Parathyroid adenoma (tissue), 2 donors: ENCODE data around the gene MEGF10.

Experiments
- H2AFZ ChIP-seq: fragments of 300-600 bp; sonication (generic); one replicate; pipeline ENCODE4 v1.7.0; 2017; ENCODE audit warnings: antibody characterized with exemption, mild to moderate bottlenecking
- H3K27ac ChIP-seq: fragments of 300-600 bp; sonication (generic); one replicate; pipeline ENCODE4 v1.7.0; 2017
- H3K27me3 ChIP-seq: fragments of 300-600 bp; sonication (generic); one replicate; pipeline ENCODE4 v1.7.0; 2017; ENCODE audit warnings: low read length; ENCODE audit not compliant: control insufficient read depth, insufficient read depth
- H3K36me3 ChIP-seq: fragments of 300-600 bp; sonication (generic); one replicate; pipeline ENCODE4 v1.7.0; 2017; ENCODE audit warnings: low read length; ENCODE audit not compliant: control insufficient read depth, insufficient read depth
- H3K4me1 ChIP-seq: fragments of 300-600 bp; sonication (generic); one replicate; pipeline ENCODE4 v1.7.0; 2017; ENCODE audit warnings: control low read depth
- H3K4me2 ChIP-seq: fragments of 300-600 bp; sonication (generic); one replicate; pipeline ENCODE4 v1.7.0; 2017; ENCODE audit warnings: low read length
- H3K4me3 ChIP-seq: fragments of 300-600 bp; sonication (generic); one replicate; pipeline ENCODE4 v1.7.0; 2017; ENCODE audit warnings: low read depth, low read length
- H3K79me2 ChIP-seq: fragments of 300-600 bp; sonication (generic); one replicate; pipeline ENCODE4 v1.7.0; 2017; ENCODE audit warnings: control low read depth
- H3K9ac ChIP-seq: fragments of 300-600 bp; sonication (generic); one replicate; pipeline ENCODE4 v1.7.0; 2017; ENCODE audit warnings: mild to moderate bottlenecking
- H3K9me3 ChIP-seq: fragments of 300-600 bp; sonication (generic); one replicate; pipeline ENCODE4 v1.7.0; 2017; ENCODE audit warnings: low read length; ENCODE audit not compliant: control insufficient read depth
- CTCF ChIP-seq: fragments of 300-600 bp; sonication (generic); IDR thresholded peaks from one replicate; pipeline ENCODE4 v1.7.0; 2017; ENCODE audit warnings: antibody characterized with exemption, mild to moderate bottlenecking
- donor health status: primary hyperparathyroidism.

MEGF10 gene

GRCh38 chr5:127324756-127325155, 34.2 kb downstream of the MEGF10 start:
- no peaks in the 10 kb centered on the region for H3K4me1 ChIP-seq
- no peaks in the 10 kb centered on the region for H3K9me3 ChIP-seq
- H3K4me3 ChIP-seq = no peak overlapping the region
- H3K36me3 ChIP-seq = no peaks in the 10 kb centered on the region
- no peaks in the 10 kb centered on the region for H3K27me3 ChIP-seq
- H3K4me2 ChIP-seq = no peak overlapping the region
- no peak overlapping the region for H3K9ac ChIP-seq
- no peaks in the 10 kb centered on the region for H3K79me2 ChIP-seq
- no peak for TF ChIP-seq CTCF
- no peak overlapping the region for H2AFZ ChIP-seq
- no peak overlapping the region for H3K27ac ChIP-seq

- Histone ChIP-seq H2AFZ (no peak overlapping the region), H3K27me3 (no peaks in the 10 kb centered on the region), H3K4me3 (no peak overlapping the region), H3K9ac (no peak overlapping the region), H3K4me2 (no peak overlapping the region), H3K79me2 (no peaks in the 10 kb centered on the region), H3K27ac (no peak overlapping the region), H3K9me3 (no peaks in the 10 kb centered on the region), H3K4me1 (no peaks in the 10 kb centered on the region), H3K36me3 (no peaks in the 10 kb centered on the region)
- TF ChIP-seq CTCF = no peak
These were observed 35.8 kb downstream of the MEGF10 start for GRCh38 chr5:127326431-127326830.

GRCh38 chr5:127326976-127327755, 36.6 kb downstream of the MEGF10 start:
- Histone ChIP-seq H3K27me3 (no peaks in the 10 kb centered on the region), H3K9ac (no peak overlapping the region)
- TF ChIP-seq CTCF = no peak

GRCh38 chr5:127330116-127330515, 39.5 kb downstream of the MEGF10 start:
- H3K4me1 ChIP-seq = no peaks in the 10 kb centered on the region
- no peak overlapping the region for H2AFZ ChIP-seq
- H3K27ac ChIP-seq = no peak overlapping the region
- H3K79me2 ChIP-seq = no peaks in the 10 kb centered on the region
- H3K27me3 ChIP-seq = no peaks in the 10 kb centered on the region
- no peak overlapping the region for H3K4me2 ChIP-seq
- no peak overlapping the region for H3K4me3 ChIP-seq
- TF ChIP-seq CTCF = no peak
- H3K36me3 ChIP-seq = no peaks in the 10 kb centered on the region
- H3K9ac ChIP-seq = no peak overlapping the region
- no peaks in the 10 kb centered on the region for H3K9me3 ChIP-seq

More at GRCh38 chr5:127326976-127327755, 36.6 kb downstream of the MEGF10 start:
- no peak overlapping the region for H3K27ac ChIP-seq
- H3K4me1 ChIP-seq = no peaks in the 10 kb centered on the region
- H3K4me3 ChIP-seq = no peak overlapping the region
- H3K79me2 ChIP-seq = no peaks in the 10 kb centered on the region
- no peak overlapping the region for H2AFZ ChIP-seq
- H3K36me3 ChIP-seq = no peaks in the 10 kb centered on the region
- H3K4me2 ChIP-seq = no peak overlapping the region
- H3K9me3 ChIP-seq = no peaks in the 10 kb centered on the region
